ENCODE measurements around the gene FRMD8.

DNA sequence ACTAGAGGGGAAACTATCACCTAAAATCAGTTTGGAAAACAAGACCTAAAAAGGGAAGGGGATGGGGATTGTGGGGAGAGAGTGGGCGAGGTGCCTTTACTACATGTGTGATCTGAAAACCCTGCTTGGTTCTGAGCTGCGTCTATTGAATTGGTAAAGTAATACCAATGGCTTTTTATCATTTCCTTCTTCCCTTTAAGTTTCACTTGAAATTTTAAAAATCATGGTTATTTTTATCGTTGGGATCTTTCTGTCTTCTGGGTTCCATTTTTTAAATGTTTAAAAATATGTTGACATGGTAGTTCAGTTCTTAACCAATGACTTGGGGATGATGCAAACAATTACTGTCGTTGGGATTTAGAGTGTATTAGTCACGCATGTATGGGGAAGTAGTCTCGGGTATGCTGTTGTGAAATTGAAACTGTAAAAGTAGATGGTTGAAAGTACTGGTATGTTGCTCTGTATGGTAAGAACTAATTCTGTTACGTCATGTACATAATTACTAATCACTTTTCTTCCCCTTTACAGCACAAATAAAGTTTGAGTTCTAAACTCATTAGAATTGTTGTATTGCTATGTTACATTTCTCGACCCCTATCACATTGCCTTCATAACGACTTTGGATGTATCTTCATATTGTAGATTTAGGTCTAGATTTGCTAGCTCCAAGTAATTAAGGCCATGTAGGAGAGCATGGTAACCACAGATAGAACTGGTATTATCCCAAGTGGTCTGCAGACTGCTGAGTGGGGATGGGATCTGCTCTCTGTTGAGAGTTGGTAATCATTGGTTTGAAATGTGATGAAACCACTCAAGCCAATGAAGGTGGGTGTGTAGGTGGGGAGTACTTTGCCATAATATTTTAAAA lies 39.8 kb downstream of the FRMD8 start:
- TF ChIP-seq POLR2A (IDR thresholded peaks at IDR 0.05) (peak; percentile 6), CTCF (IDR thresholded peaks at IDR 0.05) (no peak)
